Coronary artery (tissue), 2 donors: ENCODE data around the gene GRK5.
"Not testable (repeated sequence)": the region's sequence is repeated elsewhere in the genome, so short reads cannot be mapped to it uniquely, and the experiment has no call there.

ENCODE experiments used
- DNase-seq: peaks from one replicate; pipeline ENCODE4 v3.0.0-alpha.2; 2017; ENCODE audit warnings: low spot score
- H3K27ac ChIP-seq, 2 donors: fragments of 200-600 bp; sonication (generic); one replicate each; pipeline ENCODE4 v1.5.1; 2016 to 2019
- H3K4me3 ChIP-seq: fragments of 200-600 bp; sonication (generic); 2 replicates; pipeline ENCODE4 v1.5.1; 2016; ENCODE audit warnings: mild to moderate bottlenecking, moderate library complexity
- TF ChIP-seq, protein P1 (sequence below): fragments of 200-600 bp; sonication (generic); IDR thresholded peaks from one replicate; pipeline ENCODE4 v1.5.1; 2019; ENCODE audit warnings: antibody characterized with exemption

GRK5 gene

GRCh38 chr10:119273413-119273812 lies 66.0 kb downstream of the GRK5 start:
- H3K27ac ChIP-seq: peak overlapping the region in 1 of 2 donors; percentile 67
- no peak overlapping the region for H3K4me3 ChIP-seq
- TF ChIP-seq, protein P1, sequence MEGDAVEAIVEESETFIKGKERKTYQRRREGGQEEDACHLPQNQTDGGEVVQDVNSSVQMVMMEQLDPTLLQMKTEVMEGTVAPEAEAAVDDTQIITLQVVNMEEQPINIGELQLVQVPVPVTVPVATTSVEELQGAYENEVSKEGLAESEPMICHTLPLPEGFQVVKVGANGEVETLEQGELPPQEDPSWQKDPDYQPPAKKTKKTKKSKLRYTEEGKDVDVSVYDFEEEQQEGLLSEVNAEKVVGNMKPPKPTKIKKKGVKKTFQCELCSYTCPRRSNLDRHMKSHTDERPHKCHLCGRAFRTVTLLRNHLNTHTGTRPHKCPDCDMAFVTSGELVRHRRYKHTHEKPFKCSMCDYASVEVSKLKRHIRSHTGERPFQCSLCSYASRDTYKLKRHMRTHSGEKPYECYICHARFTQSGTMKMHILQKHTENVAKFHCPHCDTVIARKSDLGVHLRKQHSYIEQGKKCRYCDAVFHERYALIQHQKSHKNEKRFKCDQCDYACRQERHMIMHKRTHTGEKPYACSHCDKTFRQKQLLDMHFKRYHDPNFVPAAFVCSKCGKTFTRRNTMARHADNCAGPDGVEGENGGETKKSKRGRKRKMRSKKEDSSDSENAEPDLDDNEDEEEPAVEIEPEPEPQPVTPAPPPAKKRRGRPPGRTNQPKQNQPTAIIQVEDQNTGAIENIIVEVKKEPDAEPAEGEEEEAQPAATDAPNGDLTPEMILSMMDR: no peak
- no peak for DNase-seq

GRCh38 chr10:119274519-119275045 lies 67.2 kb downstream of the GRK5 start:
- TF ChIP-seq, protein P1: no peak
- H3K27ac ChIP-seq: peak overlapping the region; percentile 7 to 63
- no peak for DNase-seq
- no peak overlapping the region for H3K4me3 ChIP-seq

DNA sequence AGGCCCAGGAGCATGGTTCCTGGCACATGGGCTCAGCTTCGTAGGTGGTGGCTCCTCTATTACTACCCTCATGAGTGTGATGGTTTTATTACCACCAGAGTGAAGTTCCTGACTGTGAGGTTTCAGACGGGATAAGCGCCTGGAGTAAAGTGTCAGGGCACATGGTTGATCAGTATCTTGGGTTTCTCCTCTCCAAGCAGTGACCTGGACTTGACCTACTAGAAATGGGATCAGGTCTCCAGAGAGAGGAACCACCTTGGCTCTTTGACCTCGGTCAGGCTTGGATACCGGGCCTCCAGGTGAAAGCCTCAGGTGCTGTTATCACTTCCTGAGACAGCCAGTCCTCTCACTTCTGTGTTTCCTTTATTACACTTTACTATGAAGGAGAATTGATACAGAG lies 67.7 kb downstream of the GRK5 start:
- TF ChIP-seq, protein P1: no peak
- Histone ChIP-seq H3K4me3 (no peak overlapping the region), H3K27ac (peak overlapping the region; percentile 7 to 63)
- no peak for DNase-seq

DNA sequence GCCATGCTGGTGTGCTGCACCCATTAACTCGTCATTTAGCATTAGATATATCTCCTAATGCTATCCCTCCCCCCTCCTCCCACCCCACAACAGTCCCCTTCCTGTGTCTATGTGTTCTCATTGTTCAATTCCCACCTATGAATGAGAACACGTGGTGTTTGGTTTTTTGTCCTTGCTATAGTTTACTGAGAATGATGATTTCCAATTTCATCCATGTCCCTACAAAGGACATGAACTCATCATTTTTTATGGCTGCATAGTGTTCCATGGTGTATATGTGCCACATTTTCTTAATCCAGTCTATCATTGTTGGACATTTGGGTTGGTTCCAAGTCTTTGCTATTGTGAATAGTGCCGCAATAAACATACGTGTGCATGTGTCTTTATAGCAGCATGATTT lies 68.8 kb downstream of the GRK5 start:
- DNase-seq, H3K27ac ChIP-seq, H3K4me3 ChIP-seq: not testable (repeated sequence)

- Histone ChIP-seq H3K4me3 (no peak overlapping the region), H3K27ac (no peak overlapping the region)
- DNase-seq: no peak
- TF ChIP-seq, protein P1: no peak
Measured at GRCh38 chr10:119278126-119278709, 70.8 kb downstream of the GRK5 start.

DNA sequence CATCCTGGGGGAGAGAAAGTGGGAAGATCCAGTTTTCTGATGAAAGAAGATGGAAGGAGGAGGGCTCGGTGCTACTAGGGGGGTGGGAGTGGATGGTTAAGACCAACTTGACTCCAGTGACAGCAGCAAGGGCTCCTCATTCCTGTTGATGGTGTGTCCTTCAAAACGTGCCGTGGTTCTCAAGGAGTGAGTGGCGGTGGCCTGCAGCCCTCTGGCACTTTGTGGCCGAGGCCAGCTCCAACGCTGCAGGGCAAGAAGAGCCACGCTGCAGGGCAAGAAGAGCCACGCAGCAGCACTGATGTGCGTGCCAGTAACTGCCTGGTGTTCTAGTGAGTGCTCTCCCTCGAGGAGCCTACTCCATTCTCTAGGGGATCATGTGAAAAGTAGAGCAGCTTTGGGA lies 72.1 kb downstream of the GRK5 start:
- TF ChIP-seq, protein P1: no peak
- no peak for DNase-seq
- Histone ChIP-seq H3K4me3 (no peak overlapping the region), H3K27ac (peak overlapping the region in 1 of 2 donors; percentile 26)

DNA sequence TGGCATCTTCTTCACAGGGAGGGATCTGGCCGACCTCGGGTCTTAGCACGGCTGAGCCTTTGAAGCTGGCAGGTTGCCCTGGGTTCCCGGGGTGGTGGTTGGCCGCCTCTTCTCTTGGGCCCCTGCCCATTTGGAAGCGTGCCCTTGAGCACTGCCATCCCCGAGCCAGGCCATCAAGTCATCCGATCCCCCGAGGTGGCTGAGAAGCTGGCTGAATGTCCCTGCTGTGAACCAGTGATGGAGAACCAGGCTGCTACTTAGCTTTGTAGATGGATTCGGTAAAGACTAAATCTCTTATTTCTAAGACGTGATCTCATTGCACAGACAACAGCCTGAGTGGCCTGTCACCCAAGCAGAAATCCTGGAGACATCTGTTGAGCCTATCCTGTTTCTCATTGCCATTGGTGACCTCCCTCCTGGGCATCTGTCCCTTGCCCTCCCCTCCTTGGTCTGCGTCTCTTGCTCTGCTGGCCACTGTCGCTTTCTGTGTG lies 74.3 kb downstream of the GRK5 start:
- TF ChIP-seq, protein P1: no peak

More for the DNA sequence above, 74.3 kb downstream of the GRK5 start:
- Histone ChIP-seq H3K4me3 (peak overlapping the region; percentile 42), H3K27ac (peak overlapping the region; percentile 62 to 67)
- peak; percentile 83 for DNase-seq
